Measurements from ENCODE around the gene SCUBE3. TPM values are rescaled to one million over a fixed set of nuclear protein-coding genes. Genes with fewer than 3 reads are reported as not detected.

Gene SCUBE3
- total RNA-seq, 2 donors from 2014 or later = 2.0 to 3.4 TPM

DNA sequence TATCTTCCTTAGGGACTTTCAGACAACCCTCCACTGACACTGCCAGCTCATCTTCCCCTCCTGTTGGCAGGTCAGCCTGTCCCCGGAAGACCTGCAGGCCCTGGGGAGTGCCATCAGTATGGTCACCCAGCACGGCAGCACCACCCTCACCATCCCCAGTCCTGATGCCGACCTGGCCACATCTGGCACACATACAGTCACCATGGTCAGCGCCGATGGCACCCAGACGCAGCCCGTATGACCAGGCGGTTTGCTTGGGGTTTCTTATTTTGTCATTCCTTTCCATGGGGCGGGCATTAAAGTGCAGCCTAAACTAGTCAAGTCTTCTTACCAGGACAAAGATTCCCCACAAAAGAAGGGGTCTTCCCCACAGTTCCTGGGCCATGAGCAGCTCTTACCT, 79.9 kb downstream of the SCUBE3 start:
- H3K27ac ChIP-seq = no peak overlapping the region
- no peaks in the 10 kb centered on the region for H3K27me3 ChIP-seq (replicated peaks; ENCODE audit: insufficient read depth)
- WGBS = 94% methylated on average over 9 of the region's 9 CpGs
- H3K9me3 ChIP-seq = no peaks in the 10 kb centered on the region
- H3K4me3 ChIP-seq = no peak overlapping the region
- DNase-seq (ENCODE audit: low spot score) = no peak
- H3K36me3 ChIP-seq = peaks cover 0 to 27% of the 10 kb centered on the region in 2 donors
- H3K4me1 ChIP-seq (replicated peaks) = no peaks in the 10 kb centered on the region
- intact Hi-C loops (cut with DNase I) = loop anchor here (5.0 kb wide), 1 partner anchor 159 kb away; the partner anchor contains the start of gene FANCE
- TF ChIP-seq POLR2AphosphoS5 (IDR thresholded peaks at IDR 0.05) = no peak
- TF ChIP-seq POLR2A (IDR thresholded peaks at IDR 0.05) = no peak
- TF ChIP-seq, protein P1, sequence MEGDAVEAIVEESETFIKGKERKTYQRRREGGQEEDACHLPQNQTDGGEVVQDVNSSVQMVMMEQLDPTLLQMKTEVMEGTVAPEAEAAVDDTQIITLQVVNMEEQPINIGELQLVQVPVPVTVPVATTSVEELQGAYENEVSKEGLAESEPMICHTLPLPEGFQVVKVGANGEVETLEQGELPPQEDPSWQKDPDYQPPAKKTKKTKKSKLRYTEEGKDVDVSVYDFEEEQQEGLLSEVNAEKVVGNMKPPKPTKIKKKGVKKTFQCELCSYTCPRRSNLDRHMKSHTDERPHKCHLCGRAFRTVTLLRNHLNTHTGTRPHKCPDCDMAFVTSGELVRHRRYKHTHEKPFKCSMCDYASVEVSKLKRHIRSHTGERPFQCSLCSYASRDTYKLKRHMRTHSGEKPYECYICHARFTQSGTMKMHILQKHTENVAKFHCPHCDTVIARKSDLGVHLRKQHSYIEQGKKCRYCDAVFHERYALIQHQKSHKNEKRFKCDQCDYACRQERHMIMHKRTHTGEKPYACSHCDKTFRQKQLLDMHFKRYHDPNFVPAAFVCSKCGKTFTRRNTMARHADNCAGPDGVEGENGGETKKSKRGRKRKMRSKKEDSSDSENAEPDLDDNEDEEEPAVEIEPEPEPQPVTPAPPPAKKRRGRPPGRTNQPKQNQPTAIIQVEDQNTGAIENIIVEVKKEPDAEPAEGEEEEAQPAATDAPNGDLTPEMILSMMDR (IDR thresholded peaks at IDR 0.05) = no peak

- H3K27me3 ChIP-seq (replicated peaks; ENCODE audit: insufficient read depth) = no peaks in the 10 kb centered on the region
- DNase-seq (ENCODE audit: low spot score) = peak; percentile 43
- TF ChIP-seq POLR2A (IDR thresholded peaks at IDR 0.05) = no peak
- TF ChIP-seq, protein P1 (IDR thresholded peaks at IDR 0.05) = peak; percentile 44 to 80 (median 64)
- TF ChIP-seq POLR2AphosphoS5 (IDR thresholded peaks at IDR 0.05) = peak; percentile 25
- no peaks in the 10 kb centered on the region for H3K4me1 ChIP-seq (replicated peaks)
- H3K27ac ChIP-seq = no peak overlapping the region
- intact Hi-C loops (cut with DNase I) = loop anchor here (5.0 kb wide), 1 partner anchor 158 kb away; the partner anchor contains the start of gene FANCE
- WGBS = 49% methylated on average over 10 of the region's 10 CpGs
- no peaks in the 10 kb centered on the region for H3K9me3 ChIP-seq
- no peak overlapping the region for H3K4me3 ChIP-seq
- H3K36me3 ChIP-seq = peaks cover 0 to 27% of the 10 kb centered on the region in 2 donors
These were observed 80.7 kb downstream of the SCUBE3 start for GRCh38 chr6:35294308-35294945.

DNA sequence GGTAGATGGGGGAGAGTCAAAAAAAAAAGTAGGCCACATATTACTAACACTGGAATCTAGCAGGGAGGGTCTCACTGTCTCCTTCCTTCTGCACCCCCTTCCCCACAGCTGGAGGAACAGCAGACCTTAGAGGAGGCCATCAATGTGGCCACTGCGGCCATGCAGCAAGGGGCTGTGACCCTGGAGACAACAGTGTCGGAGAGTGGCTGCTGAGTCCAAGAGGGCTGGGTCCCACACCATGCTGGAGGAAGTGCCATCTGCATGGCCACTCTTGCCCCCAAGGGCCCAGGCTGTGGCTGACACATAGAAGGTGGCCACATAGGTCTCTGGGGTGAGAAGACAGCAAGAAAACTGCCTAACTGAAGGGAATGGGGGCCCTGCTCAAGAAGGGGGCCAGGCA, 81.3 kb downstream of the SCUBE3 start:
- no peaks in the 10 kb centered on the region for H3K4me1 ChIP-seq (replicated peaks)
- no peak for DNase-seq (ENCODE audit: low spot score)
- intact Hi-C loops (cut with DNase I) = no loop called here

GRCh38 chr6:35295521-35296315, 82.0 kb downstream of the SCUBE3 start:
- Histone ChIP-seq H3K4me3 (no peak overlapping the region), H3K9me3 (no peaks in the 10 kb centered on the region), H3K27ac (no peak overlapping the region), H3K4me1 (replicated peaks) (no peaks in the 10 kb centered on the region), H3K36me3 (peaks cover 0 to 27% of the 10 kb centered on the region in 2 donors), H3K27me3 (replicated peaks; ENCODE audit: insufficient read depth) (no peaks in the 10 kb centered on the region)
- 47% methylated on average over 3 of the region's 3 CpGs for WGBS
- intact Hi-C loops (cut with DNase I) = no loop called here
- no peak for DNase-seq (ENCODE audit: low spot score)
- TF ChIP-seq POLR2AphosphoS5 (IDR thresholded peaks at IDR 0.05) = no peak
- no peak for TF ChIP-seq POLR2A (IDR thresholded peaks at IDR 0.05)

More for the DNA sequence above, 81.3 kb downstream of the SCUBE3 start:
- H3K27ac ChIP-seq = no peak overlapping the region
- H3K9me3 ChIP-seq = no peaks in the 10 kb centered on the region
- H3K36me3 ChIP-seq = peaks cover 0 to 27% of the 10 kb centered on the region in 2 donors
- WGBS = 96% methylated on average over 2 of the region's 2 CpGs
- TF ChIP-seq, protein P1 (IDR thresholded peaks at IDR 0.05) = no peak
- TF ChIP-seq POLR2AphosphoS5 (IDR thresholded peaks at IDR 0.05) (no peak), POLR2A (IDR thresholded peaks at IDR 0.05) (no peak)
- H3K4me3 ChIP-seq = no peak overlapping the region
- H3K27me3 ChIP-seq (replicated peaks; ENCODE audit: insufficient read depth) = no peaks in the 10 kb centered on the region

DNA sequence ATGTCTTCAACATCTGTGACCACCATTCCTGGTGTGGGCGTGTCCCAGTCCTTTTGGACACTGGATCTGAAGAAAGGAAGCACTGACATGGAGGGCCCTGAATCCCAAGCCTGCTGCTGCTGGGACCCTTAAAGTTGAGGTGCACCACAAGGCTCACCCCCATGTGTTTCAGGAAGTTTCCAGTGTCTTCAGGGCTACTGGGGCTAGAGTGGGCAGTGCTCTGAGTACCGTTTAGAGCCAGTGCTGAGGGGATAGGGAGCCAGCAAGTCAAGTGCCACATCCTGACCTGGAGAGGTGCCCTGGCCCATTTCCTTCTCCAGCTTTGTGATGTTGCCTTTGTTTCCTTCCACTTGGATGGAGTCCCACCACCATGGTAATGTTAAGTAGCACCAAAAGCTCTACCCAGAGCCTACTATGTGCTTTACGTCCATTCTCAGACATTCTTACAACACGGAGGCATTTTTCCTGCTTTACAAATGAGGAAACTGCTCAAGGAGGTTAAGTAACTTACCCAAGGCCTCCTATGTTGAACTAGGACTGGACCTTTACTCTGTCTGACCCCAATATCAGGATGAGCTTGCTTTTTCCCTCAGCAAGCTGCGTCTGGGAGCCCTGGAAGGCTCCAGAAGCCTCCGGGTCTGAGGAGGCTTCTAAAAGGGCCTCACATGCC, 83.3 kb downstream of the SCUBE3 start:
- Histone ChIP-seq H3K4me1 (replicated peaks) (no peaks in the 10 kb centered on the region), H3K27ac (peak overlapping the region; percentile 86 to 88), H3K9me3 (no peaks in the 10 kb centered on the region), H3K27me3 (replicated peaks; ENCODE audit: insufficient read depth) (no peaks in the 10 kb centered on the region), H3K4me3 (peak overlapping the region; percentile 43 to 55), H3K36me3 (peaks cover 0 to 20% of the 10 kb centered on the region in 2 donors)
- DNase-seq (ENCODE audit: low spot score) = no peak
- intact Hi-C loops (cut with DNase I) = no loop called here
- WGBS = 50% methylated on average over 6 of the region's 6 CpGs
- no peak for TF ChIP-seq POLR2AphosphoS5 (IDR thresholded peaks at IDR 0.05)
- TF ChIP-seq POLR2A (IDR thresholded peaks at IDR 0.05) = no peak
- TF ChIP-seq, protein P1 (IDR thresholded peaks at IDR 0.05) = no peak

All from prostate gland (tissue), 2 donors.